CD4-positive, alpha-beta memory T cell (primary cell): ENCODE data around the gene AHSP. TPM values are rescaled to one million over a fixed set of nuclear protein-coding genes. Genes with fewer than 3 reads are reported as not detected.

Experiments used
- CTCF ChIA-PET: fragments of 350-600 bp; sonication (Branson Sonifier 250); formaldehyde crosslinking; loops from one replicate; lab custom pipeline; 2021; ENCODE audit warnings: inconsistent platforms; ENCODE audit not compliant: partially characterized antibody; lab: Charles Lee
- POLR2A ChIA-PET: fragments of 350-600 bp; sonication (Branson Sonifier 250); formaldehyde crosslinking; loops from one replicate; lab custom pipeline; 2021; ENCODE audit not compliant: partially characterized antibody; lab: Charles Lee
- DNase-seq, 5 donors: peaks; one replicate each; pipeline versions ENCODE4 v3.0.0 to v3.0.0-alpha.2; 2020 to 2022; ENCODE audit warnings: mixed read lengths in 1 of 5
- H3K27ac ChIP-seq: one replicate; pipeline ENCODE4 v1.7.0; 2013; ENCODE audit warnings: low read depth, low read length
- H3K27me3 ChIP-seq: 2 replicates; pipeline ENCODE4 v1.7.0; 2013; ENCODE audit warnings: mild to moderate bottlenecking, low read length, moderate library complexity; ENCODE audit not compliant: insufficient read depth
- H3K36me3 ChIP-seq: 2 replicates; pipeline ENCODE4 v1.7.0; 2013; ENCODE audit warnings: mild to moderate bottlenecking, low read length, moderate library complexity; ENCODE audit not compliant: insufficient read depth
- H3K4me1 ChIP-seq: 2 replicates; pipeline ENCODE4 v1.7.0; 2013; ENCODE audit warnings: mild to moderate bottlenecking, low read length, moderate library complexity; ENCODE audit not compliant: insufficient read depth
- H3K4me3 ChIP-seq, 2 donors: one replicate each; pipeline ENCODE4 v1.7.0; 2013; ENCODE audit warnings: low read length in 2 of 2, mild to moderate bottlenecking in 1 of 2
- H3K9me3 ChIP-seq, 2 donors: one replicate each; pipeline ENCODE4 v1.7.0; 2013; ENCODE audit warnings: low read length in 2 of 2, control low read depth in 1 of 2; ENCODE audit not compliant: control insufficient read depth in 1 of 2
- H3K27ac Mint-ChIP-seq, 7 donors: one replicate each; pipeline ENCODE4 v1.8.0; 2020 to 2021; ENCODE audit warnings: mixed read lengths in 7 of 7, mild to moderate bottlenecking in 6 of 7, inconsistent platforms in 3 of 7, moderate library complexity in 3 of 7
- H3K27me3 Mint-ChIP-seq, 2 donors: one replicate each; pipeline ENCODE4 v1.8.0; 2020 to 2021; ENCODE audit warnings: mixed read lengths in 2 of 2
- H3K36me3 Mint-ChIP-seq, 2 donors: one replicate each; pipeline ENCODE4 v1.8.0; 2020 to 2021; ENCODE audit warnings: mixed read lengths in 2 of 2, inconsistent platforms in 1 of 2, mild to moderate bottlenecking in 1 of 2
- H3K4me1 Mint-ChIP-seq, 4 donors: one replicate each; pipeline ENCODE4 v1.8.0; 2020 to 2021; ENCODE audit warnings: mixed read lengths in 4 of 4, mild to moderate bottlenecking in 1 of 4
- H3K4me3 Mint-ChIP-seq, 8 donors: one replicate each; pipeline ENCODE4 v1.8.0; 2020 to 2021; ENCODE audit warnings: mixed read lengths in 8 of 8, mild to moderate bottlenecking in 7 of 8, moderate library complexity in 6 of 8, inconsistent platforms in 3 of 8
- H3K9me3 Mint-ChIP-seq, 8 donors: one replicate each; pipeline ENCODE4 v1.8.0; 2020 to 2021; ENCODE audit warnings: mixed read lengths in 8 of 8, mild to moderate bottlenecking in 5 of 8, inconsistent platforms in 3 of 8, moderate library complexity in 1 of 8
- intact Hi-C: fragments of 100-400 bp; cut with micrococcal nuclease; formaldehyde crosslinking; loops from one replicate; pipeline ENCODE4 v1.15.1; 2023
- polyA plus RNA-seq, 2 donors: library from polyadenylated mRNA; unstranded; fragments of 300-500 nt; fragmentation: Illumina TruSeq; gene quantifications; one replicate each; pipeline ENCODE4 v1.2.3, GENCODE V29; 2021
- total RNA-seq, 2 experiments: library from RNA; stranded (reverse); gene quantifications; one replicate each; pipeline ENCODE4 v1.2.3, GENCODE V29; 2021

The AHSP gene
- total and polyA plus RNA-seq, 4 experiments from 2014 or later = not detected

DNA sequence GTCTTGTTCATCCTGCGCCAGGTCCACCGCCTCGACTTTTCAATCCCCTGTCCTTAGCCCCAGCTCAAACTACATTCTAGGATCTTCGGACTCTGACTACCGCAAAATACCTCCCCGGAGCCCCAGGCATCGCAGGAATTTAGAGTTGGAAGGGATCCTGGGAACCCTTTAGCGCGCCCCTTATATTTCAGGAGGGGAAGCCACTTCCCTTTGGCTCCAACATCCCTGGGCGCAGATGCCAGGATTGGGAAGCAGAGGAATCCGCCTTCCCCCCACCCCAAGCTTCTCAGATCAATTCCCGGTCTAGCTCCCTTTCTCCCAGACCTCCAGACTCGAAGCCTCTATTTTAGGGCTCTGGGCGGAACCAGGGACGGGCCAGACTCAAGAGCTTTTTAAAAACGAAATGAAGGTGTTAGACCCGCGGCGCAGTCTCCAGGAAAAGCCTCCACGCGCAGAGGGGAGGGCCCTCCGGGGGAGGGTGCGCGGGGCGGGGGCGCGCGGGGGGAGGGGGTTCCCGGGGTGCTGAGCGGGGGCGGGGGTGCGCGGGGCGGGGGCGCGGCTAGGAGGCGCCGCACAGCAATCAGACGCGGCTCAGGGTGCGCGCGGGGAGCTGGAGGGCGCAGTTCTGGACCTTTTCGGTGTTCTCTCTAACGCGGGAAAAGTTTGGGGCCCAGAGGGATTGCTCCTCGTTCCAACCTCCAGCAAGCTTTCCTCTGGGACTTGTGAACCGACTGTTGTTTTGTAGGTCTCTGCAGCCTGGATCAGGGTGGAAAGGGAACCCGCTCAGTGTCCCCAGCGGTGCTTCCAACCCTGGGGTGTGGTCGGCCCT is 1.6 kb downstream of the AHSP start:
- no peak for DNase-seq

DNA sequence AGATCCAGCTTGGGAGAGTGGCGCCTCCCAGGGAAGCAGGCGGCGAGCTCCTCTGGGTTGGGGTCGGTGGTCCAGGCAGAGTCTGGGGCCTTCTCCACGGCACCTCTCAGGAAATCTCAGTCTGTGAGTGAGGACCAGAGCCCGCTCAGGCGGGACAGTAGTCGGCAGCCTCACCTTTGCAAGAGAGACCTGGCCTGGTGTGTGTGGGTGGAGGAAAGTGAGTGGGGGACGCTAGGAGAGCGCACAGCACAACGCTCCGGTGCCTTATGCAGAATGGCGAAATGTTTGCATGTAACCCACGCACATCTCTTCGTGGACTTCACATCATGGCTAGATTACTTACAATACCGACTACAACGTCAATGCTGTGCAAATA is 2.2 kb downstream of the AHSP start:
- H3K4me3 ChIP-seq = no peak overlapping the region
- Mint-ChIP-seq H3K4me3 (peak overlapping the region in 1 of 8 donors; percentile 40), H3K27ac (no peak overlapping the region), H3K4me1 (peaks cover 0 to 12% (median 5%) of the 10 kb centered on the region in 4 donors), H3K9me3 (no peaks in the 10 kb centered on the region), H3K27me3 (peaks cover 18 to 21% of the 10 kb centered on the region in 2 donors), H3K36me3 (no peaks in the 10 kb centered on the region)
- CTCF ChIA-PET = no interaction called here
- intact Hi-C loops = no loop called here
- DNase-seq = no peak
- H3K27ac ChIP-seq = no peak overlapping the region
- H3K9me3 ChIP-seq = no peaks in the 10 kb centered on the region
- H3K36me3 ChIP-seq = no peaks in the 10 kb centered on the region
- no peaks in the 10 kb centered on the region for H3K4me1 ChIP-seq
- peaks cover 11% of the 10 kb centered on the region for H3K27me3 ChIP-seq
- POLR2A ChIA-PET = interaction anchor here (2.0 kb wide), 1 partner anchor 22 kb away, joined by 5 read pairs; the partner anchor contains the start of gene RUSF1

More for the DNA sequence above, 1.6 kb downstream of the AHSP start:
- no peak overlapping the region for H3K4me3 ChIP-seq
- no peaks in the 10 kb centered on the region for H3K9me3 ChIP-seq
- H3K4me3 Mint-ChIP-seq = peak overlapping the region in 6 of 8 donors; percentile 10 to 40 (median 18)
- intact Hi-C loops = no loop called here
- POLR2A ChIA-PET = interaction anchor here (2.0 kb wide), 1 partner anchor 21 kb away, joined by 5 read pairs; the partner anchor contains the start of gene RUSF1
- peaks cover 18 to 21% of the 10 kb centered on the region in 2 donors for H3K27me3 Mint-ChIP-seq
- H3K4me1 Mint-ChIP-seq = peaks cover 0 to 12% (median 5%) of the 10 kb centered on the region in 4 donors
- no peaks in the 10 kb centered on the region for H3K36me3 Mint-ChIP-seq
- H3K36me3 ChIP-seq = no peaks in the 10 kb centered on the region
- H3K27ac ChIP-seq = no peak overlapping the region
- H3K27ac Mint-ChIP-seq = no peak overlapping the region
- no peaks in the 10 kb centered on the region for H3K4me1 ChIP-seq
- no peaks in the 10 kb centered on the region for H3K9me3 Mint-ChIP-seq
- peaks cover 11% of the 10 kb centered on the region for H3K27me3 ChIP-seq
- CTCF ChIA-PET = no interaction called here

DNA sequence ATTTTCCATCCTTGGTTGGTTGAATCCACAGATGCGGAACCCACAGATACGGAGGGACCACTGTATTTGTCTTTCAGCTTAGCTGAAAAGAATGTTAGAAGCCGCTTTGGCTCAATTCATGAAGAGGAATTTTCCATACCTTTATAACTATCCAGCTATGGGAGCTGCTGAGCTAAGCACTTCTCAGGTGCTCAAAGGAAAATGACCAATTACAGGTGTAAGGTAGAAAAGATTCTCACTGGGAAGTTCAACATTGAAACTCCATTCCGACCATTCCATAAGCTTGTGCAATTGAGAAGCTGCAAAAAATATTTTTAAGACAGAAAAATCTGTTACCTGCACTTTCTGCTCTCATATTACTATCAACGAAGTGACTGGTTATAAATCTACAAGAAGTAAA is 2.7 kb downstream of the AHSP start:
- Mint-ChIP-seq H3K9me3 (no peaks in the 10 kb centered on the region), H3K27ac (no peak overlapping the region), H3K4me3 (no peak overlapping the region), H3K4me1 (peaks cover 0 to 12% (median 5%) of the 10 kb centered on the region in 4 donors), H3K36me3 (no peaks in the 10 kb centered on the region), H3K27me3 (peaks cover 18 to 21% of the 10 kb centered on the region in 2 donors)
- Histone ChIP-seq H3K4me3 (no peak overlapping the region), H3K27me3 (peaks cover 11% of the 10 kb centered on the region), H3K4me1 (no peaks in the 10 kb centered on the region), H3K9me3 (no peaks in the 10 kb centered on the region), H3K27ac (no peak overlapping the region), H3K36me3 (no peaks in the 10 kb centered on the region)
- ChIA-PET CTCF (no interaction called here), POLR2A (no interaction called here)
- intact Hi-C loops = no loop called here
- DNase-seq = no peak

DNA sequence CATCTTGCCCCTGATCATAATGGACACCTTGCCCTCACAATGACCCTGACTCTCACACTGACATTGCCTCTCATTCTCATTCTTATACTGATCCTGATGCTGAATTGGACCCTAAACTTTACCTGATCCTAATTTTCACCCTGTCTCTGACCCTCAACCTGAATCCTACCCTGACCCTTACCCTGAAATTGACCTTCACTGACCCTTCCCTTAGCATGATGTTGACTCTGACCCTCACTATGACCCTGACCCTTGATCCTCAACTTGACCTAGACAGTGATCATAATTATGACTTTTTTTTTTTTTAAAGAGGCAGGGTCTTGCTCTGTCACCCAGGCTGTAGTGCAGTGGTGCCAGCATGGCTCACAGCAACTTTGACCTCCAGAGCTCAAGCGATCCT is 3.4 kb downstream of the AHSP start:
- H3K4me3 ChIP-seq = no peak overlapping the region
- Mint-ChIP-seq H3K27me3 (peaks cover 24 to 25% of the 10 kb centered on the region in 2 donors), H3K27ac (no peak overlapping the region), H3K4me1 (peaks cover 2 to 12% (median 7%) of the 10 kb centered on the region in 4 donors), H3K36me3 (no peaks in the 10 kb centered on the region), H3K4me3 (no peak overlapping the region), H3K9me3 (no peaks in the 10 kb centered on the region)
- H3K27me3 ChIP-seq = peaks cover 11% of the 10 kb centered on the region
- DNase-seq = no peak
- no peaks in the 10 kb centered on the region for H3K36me3 ChIP-seq
- H3K27ac ChIP-seq = no peak overlapping the region
- ChIA-PET CTCF (no interaction called here), POLR2A (no interaction called here)
- H3K4me1 ChIP-seq = no peaks in the 10 kb centered on the region
- H3K9me3 ChIP-seq = no peaks in the 10 kb centered on the region
- intact Hi-C loops = no loop called here

DNA sequence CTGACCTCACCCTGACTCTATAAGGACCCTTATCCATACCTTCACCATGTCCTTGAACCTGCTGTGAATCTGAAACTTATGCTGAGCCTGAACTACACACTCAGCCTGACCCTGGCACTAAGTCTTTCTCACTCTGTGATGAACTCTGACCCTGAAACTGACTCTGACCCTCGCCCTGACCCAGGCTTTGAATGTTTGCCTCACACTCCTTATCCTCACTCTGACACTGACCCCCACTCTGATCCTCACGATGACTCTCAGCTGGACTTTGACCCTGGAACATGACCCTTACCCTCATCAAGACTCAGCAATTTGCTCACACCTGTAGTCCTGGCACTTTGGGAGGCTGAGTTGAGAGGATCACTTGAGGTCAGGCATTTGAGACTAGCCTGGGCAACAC is 4.4 kb downstream of the AHSP start:
- ChIA-PET POLR2A (no interaction called here), CTCF (no interaction called here)
- H3K4me3 Mint-ChIP-seq = no peak overlapping the region
- intact Hi-C loops = no loop called here
- Histone ChIP-seq H3K36me3 (no peaks in the 10 kb centered on the region), H3K4me3 (no peak overlapping the region), H3K27me3 (peaks cover 11% of the 10 kb centered on the region), H3K4me1 (no peaks in the 10 kb centered on the region), H3K9me3 (no peaks in the 10 kb centered on the region), H3K27ac (no peak overlapping the region)
- H3K27ac Mint-ChIP-seq = no peak overlapping the region
- peaks cover 2 to 12% (median 7%) of the 10 kb centered on the region in 4 donors for H3K4me1 Mint-ChIP-seq
- no peaks in the 10 kb centered on the region for H3K36me3 Mint-ChIP-seq
- H3K9me3 Mint-ChIP-seq = no peaks in the 10 kb centered on the region
- DNase-seq = no peak
- H3K27me3 Mint-ChIP-seq = peaks cover 25 to 27% of the 10 kb centered on the region in 2 donors

DNA sequence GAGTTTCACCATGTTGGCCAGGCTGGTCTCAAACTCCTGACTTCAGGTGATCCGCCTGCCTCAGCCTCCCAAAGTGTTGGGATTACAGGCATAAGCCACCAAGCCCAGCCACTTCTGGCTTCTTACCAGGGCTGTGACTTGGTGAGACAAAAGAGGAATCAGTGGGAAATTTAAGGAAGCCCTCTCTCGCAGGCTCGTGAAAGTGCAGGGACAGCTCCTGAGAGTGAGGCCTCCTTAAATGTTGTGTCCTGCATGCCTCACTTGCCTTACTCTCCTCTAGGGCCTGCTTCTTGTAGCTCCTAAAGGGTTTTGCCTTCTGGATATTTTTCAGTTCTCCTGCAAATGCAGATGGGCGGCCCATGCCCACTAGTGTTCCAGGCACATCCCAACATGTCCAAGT is 5.2 kb downstream of the AHSP start:
- Mint-ChIP-seq H3K4me1 (peaks cover 5 to 14% (median 6%) of the 10 kb centered on the region in 4 donors), H3K36me3 (no peaks in the 10 kb centered on the region), H3K27ac (no peak overlapping the region), H3K27me3 (peaks cover 28 to 29% of the 10 kb centered on the region in 2 donors), H3K9me3 (peaks cover 0 to 2% (median 0%) of the 10 kb centered on the region in 8 donors), H3K4me3 (no peak overlapping the region)
- H3K4me1 ChIP-seq = no peaks in the 10 kb centered on the region
- no peaks in the 10 kb centered on the region for H3K9me3 ChIP-seq
- no peak overlapping the region for H3K4me3 ChIP-seq
- H3K36me3 ChIP-seq = no peaks in the 10 kb centered on the region
- no peak for DNase-seq
- POLR2A ChIA-PET = no interaction called here
- no peak overlapping the region for H3K27ac ChIP-seq
- intact Hi-C loops = no loop called here
- CTCF ChIA-PET = no interaction called here
- H3K27me3 ChIP-seq = peaks cover 11% of the 10 kb centered on the region

DNA sequence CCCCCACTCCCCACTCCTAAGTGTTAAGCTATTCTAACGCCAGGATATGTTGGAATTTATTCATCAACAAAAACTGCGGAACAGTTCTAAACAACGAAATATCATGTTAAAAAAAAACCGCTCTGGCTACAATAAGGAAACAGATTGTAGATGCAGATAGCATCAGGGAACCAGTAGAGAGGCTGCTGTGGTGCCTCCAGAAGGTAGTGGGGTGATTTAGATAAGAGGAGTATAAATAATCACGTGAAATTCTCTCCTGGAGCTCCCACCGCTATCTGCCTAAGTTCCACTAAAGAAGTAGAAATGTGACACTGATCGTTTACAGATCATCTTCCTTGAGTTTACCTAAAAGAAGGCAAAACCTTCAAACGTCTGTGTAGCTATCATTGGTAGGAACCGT is 8.0 kb downstream of the AHSP start:
- no peaks in the 10 kb centered on the region for H3K27me3 ChIP-seq
- peaks cover 0 to 4% of the 10 kb centered on the region in 2 donors for H3K36me3 Mint-ChIP-seq
- intact Hi-C loops = no loop called here

More for the DNA sequence above, 8.0 kb downstream of the AHSP start:
- peaks cover 0 to 18% (median 7%) of the 10 kb centered on the region in 8 donors for H3K9me3 Mint-ChIP-seq
- CTCF ChIA-PET = no interaction called here
- no peak overlapping the region for H3K4me3 Mint-ChIP-seq
- DNase-seq = no peak
- Histone ChIP-seq H3K36me3 (no peaks in the 10 kb centered on the region), H3K27ac (no peak overlapping the region), H3K4me1 (no peaks in the 10 kb centered on the region), H3K9me3 (no peaks in the 10 kb centered on the region), H3K4me3 (no peak overlapping the region)
- no peak overlapping the region for H3K27ac Mint-ChIP-seq
- H3K4me1 Mint-ChIP-seq = peaks cover 0 to 13% (median 4%) of the 10 kb centered on the region in 4 donors
- peaks cover 26 to 40% of the 10 kb centered on the region in 2 donors for H3K27me3 Mint-ChIP-seq
- POLR2A ChIA-PET = no interaction called here
